ENCODE measurements around the gene FN1.
"Not testable (repeated sequence)": the region's sequence is repeated elsewhere in the genome, so short reads cannot be mapped to it uniquely, and the experiment has no call there.

The FN1 gene

DNA sequence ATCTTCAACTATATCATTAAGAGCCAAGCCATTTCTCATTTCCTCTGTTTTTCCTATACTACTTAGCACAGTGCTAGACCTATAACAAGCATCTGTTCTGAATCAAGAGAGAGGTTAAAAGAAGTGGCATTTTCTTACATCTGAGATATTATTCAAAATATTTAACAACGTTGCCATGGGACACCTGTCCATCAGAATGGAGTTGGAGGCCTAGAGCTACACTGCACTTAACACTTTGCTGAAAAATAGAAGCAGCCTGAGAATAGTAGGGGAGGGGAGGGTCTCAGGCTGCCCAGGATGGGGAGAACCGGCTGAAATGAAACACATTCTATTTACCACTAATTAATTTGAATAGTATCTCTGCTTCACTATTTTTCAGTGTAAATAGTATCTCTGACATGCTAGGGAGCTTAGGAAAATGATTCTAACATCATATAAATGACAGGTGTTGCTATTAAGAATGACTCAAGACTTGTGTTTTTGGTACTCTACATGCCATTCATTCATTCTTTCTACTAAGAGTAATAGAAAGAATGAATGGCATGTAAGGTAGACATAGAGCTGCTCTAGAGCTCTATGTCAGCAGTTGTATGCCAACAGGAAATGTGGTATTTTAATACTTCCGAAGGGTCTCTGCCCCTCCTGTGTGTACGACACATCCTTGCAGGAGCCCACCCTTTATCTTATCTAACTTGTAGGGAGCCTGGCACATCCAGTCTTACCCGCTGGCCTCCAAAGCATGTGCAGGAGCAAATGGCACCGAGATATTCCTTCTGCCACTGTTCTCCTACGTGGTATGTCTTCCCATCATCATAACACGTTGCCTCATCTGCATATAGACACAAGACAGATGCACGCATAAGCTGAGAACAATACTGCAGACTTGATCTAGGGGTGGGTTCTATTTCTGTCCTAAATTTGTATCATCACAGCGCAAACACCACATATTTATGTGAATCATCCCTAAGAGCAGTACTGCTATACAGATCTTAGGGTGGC lies 71.4 kb downstream of the FN1 start:
- no peak overlapping the region for H3K9ac ChIP-seq (ENCODE audit: low read length)
- H3K4me3 ChIP-seq (ENCODE audit: low read length): no peak overlapping the region
- no peaks in the 10 kb centered on the region for H3K27me3 ChIP-seq (ENCODE audit: control insufficient read depth, insufficient read depth, low read length)
- H3K36me3 ChIP-seq (ENCODE audit: control insufficient read depth, low read depth, low read length): peaks cover 43% of the 10 kb centered on the region
- H3K9me3 ChIP-seq (ENCODE audit: control insufficient read depth, low read depth, low read length): no peaks in the 10 kb centered on the region
- no peaks in the 10 kb centered on the region for H3K4me1 ChIP-seq (ENCODE audit: control insufficient read depth, low read depth, low read length)
- H3K27ac ChIP-seq (ENCODE audit: low read length): no peak overlapping the region

DNA sequence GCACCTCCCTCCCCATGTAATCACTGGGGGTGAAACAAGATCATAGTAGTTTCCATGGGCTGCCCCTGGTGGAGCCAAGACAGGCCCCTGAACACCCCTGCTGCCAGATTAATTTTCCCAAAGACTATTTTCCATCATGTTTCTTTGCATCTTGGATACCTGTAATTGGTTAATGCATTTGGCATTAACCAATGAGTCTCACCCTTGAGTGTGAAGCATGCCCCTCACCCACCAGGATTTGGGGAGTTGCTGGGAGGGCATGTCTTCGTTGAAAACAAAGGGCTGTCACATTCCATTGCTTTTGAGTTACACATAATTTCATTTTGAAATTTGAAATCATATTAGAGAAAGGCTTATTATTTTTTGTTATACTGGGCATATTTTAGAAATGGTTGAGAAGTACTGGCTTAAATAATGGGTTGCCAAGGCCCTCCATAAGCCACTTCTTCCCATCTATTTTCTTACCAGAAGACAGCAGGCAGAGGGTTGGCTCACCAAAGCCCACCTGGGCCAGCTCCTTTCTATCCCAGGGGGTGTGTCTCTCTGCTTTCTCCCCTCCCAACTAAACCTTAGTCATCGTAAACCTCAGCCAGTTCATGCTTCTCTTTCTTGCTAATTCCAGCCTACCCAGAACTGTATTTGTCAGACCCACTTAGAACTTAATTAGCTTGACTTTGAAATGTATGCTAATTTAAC lies 72.3 kb downstream of the FN1 start:
- H3K36me3 ChIP-seq (ENCODE audit: control insufficient read depth, low read depth, low read length): peaks cover 43% of the 10 kb centered on the region

DNA sequence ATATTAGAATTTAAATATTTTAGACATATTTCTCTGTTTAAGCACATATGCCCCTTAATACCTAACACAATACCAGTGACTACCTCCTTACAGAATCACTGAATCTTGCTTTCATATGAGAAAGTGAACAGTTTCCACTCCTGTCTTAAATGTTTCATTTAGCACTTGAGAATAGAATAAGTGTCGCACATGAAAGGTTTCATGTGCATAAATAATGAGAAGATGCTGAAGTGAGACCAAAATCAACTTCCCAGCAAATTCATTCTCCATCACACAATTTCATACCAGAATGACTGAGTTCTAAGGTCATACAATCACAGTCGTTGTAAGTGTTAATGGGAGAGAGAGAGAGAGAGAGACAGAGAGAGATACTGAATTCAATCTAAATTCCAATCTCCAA lies 72.8 kb downstream of the FN1 start:
- Histone ChIP-seq H3K4me1 (ENCODE audit: control insufficient read depth, low read depth, low read length) (no peaks in the 10 kb centered on the region), H3K27me3 (ENCODE audit: control insufficient read depth, insufficient read depth, low read length) (no peaks in the 10 kb centered on the region), H3K36me3 (ENCODE audit: control insufficient read depth, low read depth, low read length) (peaks cover 42% of the 10 kb centered on the region), H3K27ac (ENCODE audit: low read length) (no peak overlapping the region), H3K4me3 (ENCODE audit: low read length) (no peak overlapping the region), H3K9ac (ENCODE audit: low read length) (no peak overlapping the region), H3K9me3 (ENCODE audit: control insufficient read depth, low read depth, low read length) (no peaks in the 10 kb centered on the region)

More for the DNA sequence above, 72.3 kb downstream of the FN1 start:
- H3K27ac ChIP-seq (ENCODE audit: low read length): no peak overlapping the region
- no peaks in the 10 kb centered on the region for H3K4me1 ChIP-seq (ENCODE audit: control insufficient read depth, low read depth, low read length)
- H3K4me3 ChIP-seq (ENCODE audit: low read length): no peak overlapping the region
- H3K9me3 ChIP-seq (ENCODE audit: control insufficient read depth, low read depth, low read length): no peaks in the 10 kb centered on the region
- H3K9ac ChIP-seq (ENCODE audit: low read length): no peak overlapping the region
- H3K27me3 ChIP-seq (ENCODE audit: control insufficient read depth, insufficient read depth, low read length): no peaks in the 10 kb centered on the region

DNA sequence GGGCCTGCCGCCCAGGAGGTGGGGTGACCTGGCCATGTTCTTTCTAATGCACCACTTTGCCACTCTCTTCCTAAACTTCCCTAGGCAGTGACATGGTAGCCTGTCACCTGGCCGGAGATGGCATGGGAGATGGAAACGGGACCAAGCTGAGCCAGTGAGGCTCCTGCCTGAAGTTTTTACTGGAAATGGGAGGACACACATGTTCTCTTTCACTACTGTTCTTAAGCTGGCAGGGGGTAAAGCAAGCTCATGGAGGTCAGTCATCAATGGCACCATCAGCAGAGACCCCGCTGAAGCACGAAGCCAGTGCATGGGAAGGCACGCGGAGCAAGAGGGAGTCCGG lies 73.3 kb downstream of the FN1 start:
- Histone ChIP-seq H3K36me3 (ENCODE audit: control insufficient read depth, low read depth, low read length) (peaks cover 37% of the 10 kb centered on the region), H3K9me3 (ENCODE audit: control insufficient read depth, low read depth, low read length) (no peaks in the 10 kb centered on the region)

DNA sequence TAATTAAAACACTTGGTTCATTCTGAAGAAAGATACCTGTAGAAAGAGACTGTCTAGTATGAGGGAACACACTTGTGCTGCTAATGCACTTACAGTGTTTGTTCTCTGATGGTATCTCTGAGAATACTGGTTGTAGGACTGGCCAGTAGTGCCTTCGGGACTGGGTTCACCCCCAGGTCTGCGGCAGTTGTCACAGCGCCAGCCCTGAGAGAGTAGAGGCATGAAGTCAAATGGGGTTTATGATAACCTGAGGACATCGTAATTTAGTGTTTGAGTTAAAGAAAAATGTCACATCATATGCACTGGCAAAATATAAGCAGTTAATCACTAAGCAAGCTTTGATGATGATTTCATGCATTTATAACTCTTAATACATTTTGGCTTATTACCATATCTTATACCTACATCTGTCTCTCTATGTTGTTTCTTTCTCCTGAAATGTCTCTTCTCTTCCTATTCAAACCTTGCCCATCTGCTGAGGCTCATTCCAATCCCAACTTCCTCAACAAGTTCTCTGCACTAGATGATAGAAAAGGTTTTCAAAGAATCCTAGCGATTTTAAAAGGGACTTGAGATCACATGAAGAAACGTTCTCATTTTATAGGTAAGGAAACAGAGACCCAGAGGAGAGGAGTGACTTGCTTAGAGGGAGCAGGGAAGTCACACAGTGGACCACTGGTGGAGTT lies 73.8 kb downstream of the FN1 start:
- Histone ChIP-seq H3K4me3 (ENCODE audit: low read length) (no peak overlapping the region), H3K36me3 (ENCODE audit: control insufficient read depth, low read depth, low read length) (peaks cover 33% of the 10 kb centered on the region), H3K9me3 (ENCODE audit: control insufficient read depth, low read depth, low read length) (no peaks in the 10 kb centered on the region), H3K4me1 (ENCODE audit: control insufficient read depth, low read depth, low read length) (no peaks in the 10 kb centered on the region), H3K9ac (ENCODE audit: low read length) (no peak overlapping the region), H3K27me3 (ENCODE audit: control insufficient read depth, insufficient read depth, low read length) (no peaks in the 10 kb centered on the region), H3K27ac (ENCODE audit: low read length) (no peak overlapping the region)

More for the DNA sequence above, 73.3 kb downstream of the FN1 start:
- H3K4me1 ChIP-seq (ENCODE audit: control insufficient read depth, low read depth, low read length): no peaks in the 10 kb centered on the region
- no peak overlapping the region for H3K4me3 ChIP-seq (ENCODE audit: low read length)
- H3K27me3 ChIP-seq (ENCODE audit: control insufficient read depth, insufficient read depth, low read length): no peaks in the 10 kb centered on the region
- H3K9ac ChIP-seq (ENCODE audit: low read length): no peak overlapping the region
- no peak overlapping the region for H3K27ac ChIP-seq (ENCODE audit: low read length)

DNA sequence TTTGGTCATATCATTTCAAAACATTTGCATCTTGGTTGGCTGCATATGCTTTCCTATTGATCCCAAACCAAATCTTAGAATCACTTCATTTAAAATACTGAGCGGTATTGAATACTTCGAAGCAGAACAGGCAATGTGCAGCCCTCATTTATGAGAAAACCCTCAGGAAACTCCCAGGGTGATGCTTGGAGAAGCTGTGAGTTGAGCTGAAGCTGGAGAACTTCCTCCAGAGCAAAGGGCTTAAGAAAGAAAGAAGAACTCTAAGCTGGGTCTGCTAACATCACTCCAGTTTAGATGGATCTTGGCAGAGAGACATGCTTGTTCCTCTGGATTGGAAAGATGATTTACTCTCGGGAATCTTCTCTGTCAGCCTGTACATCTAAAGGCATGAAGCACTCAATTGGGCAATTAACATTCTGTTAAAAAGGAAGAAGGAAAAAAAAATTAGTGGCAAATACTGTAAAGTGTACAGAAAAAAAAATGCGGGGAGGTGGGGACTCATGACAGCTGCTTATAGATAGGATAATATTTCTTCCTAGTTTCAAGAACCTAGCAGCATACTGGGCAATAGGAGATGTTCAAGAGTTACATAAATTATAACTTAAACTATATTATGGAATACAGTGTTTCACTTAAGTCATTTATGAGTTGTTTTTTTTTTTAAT lies 74.5 kb downstream of the FN1 start:
- Histone ChIP-seq H3K27ac (ENCODE audit: low read length) (no peak overlapping the region), H3K9me3 (ENCODE audit: control insufficient read depth, low read depth, low read length) (no peaks in the 10 kb centered on the region), H3K4me1 (ENCODE audit: control insufficient read depth, low read depth, low read length) (no peaks in the 10 kb centered on the region), H3K4me3 (ENCODE audit: low read length) (no peak overlapping the region), H3K9ac (ENCODE audit: low read length) (no peak overlapping the region), H3K27me3 (ENCODE audit: control insufficient read depth, insufficient read depth, low read length) (no peaks in the 10 kb centered on the region), H3K36me3 (ENCODE audit: control insufficient read depth, low read depth, low read length) (peaks cover 26% of the 10 kb centered on the region)

DNA sequence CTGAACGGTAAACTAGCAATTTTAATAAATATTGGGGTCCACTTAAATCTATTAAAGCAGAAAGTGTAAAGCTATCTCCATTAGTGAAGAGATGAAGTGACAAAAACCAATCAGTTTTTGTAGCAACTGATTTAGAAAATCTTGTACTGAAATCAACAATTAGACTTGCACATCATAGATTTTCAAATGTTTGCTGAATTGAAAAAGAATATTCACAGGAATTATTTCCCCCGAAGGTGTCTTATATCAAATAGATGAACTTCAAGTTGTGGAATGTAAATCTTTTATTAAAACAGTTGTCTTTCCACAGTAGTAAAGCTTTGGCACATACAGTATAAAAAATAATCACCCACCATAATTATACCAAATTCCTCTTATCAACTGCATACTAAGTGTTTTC lies 75.3 kb downstream of the FN1 start:
- Histone ChIP-seq H3K9me3 (ENCODE audit: control insufficient read depth, low read depth, low read length) (no peaks in the 10 kb centered on the region), H3K4me3 (ENCODE audit: low read length) (no peak overlapping the region), H3K4me1 (ENCODE audit: control insufficient read depth, low read depth, low read length) (no peaks in the 10 kb centered on the region), H3K27me3 (ENCODE audit: control insufficient read depth, insufficient read depth, low read length) (no peaks in the 10 kb centered on the region), H3K36me3 (ENCODE audit: control insufficient read depth, low read depth, low read length) (peaks cover 24% of the 10 kb centered on the region), H3K9ac (ENCODE audit: low read length) (no peak overlapping the region), H3K27ac (ENCODE audit: low read length) (no peak overlapping the region)

DNA sequence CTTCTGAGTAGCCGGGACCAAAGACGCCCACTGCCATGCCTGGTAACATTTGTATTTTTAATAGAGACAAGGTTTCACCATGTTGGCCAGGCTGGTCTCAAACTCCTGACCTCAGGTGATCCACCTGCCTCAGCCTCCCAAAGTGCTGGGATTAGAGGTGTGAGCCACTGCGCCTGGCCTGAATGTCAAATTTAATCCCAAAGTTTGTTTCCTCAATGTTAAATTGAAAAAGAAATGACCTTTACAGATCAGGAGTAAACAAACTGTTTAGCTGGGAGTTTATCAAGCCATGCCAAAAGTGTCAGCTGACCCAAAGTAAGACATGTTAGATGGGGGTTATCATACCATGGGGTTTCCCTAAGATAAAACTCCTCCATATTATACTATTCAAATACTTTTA lies 75.8 kb downstream of the FN1 start:
- H3K36me3 ChIP-seq (ENCODE audit: control insufficient read depth, low read depth, low read length): peaks cover 19% of the 10 kb centered on the region

DNA sequence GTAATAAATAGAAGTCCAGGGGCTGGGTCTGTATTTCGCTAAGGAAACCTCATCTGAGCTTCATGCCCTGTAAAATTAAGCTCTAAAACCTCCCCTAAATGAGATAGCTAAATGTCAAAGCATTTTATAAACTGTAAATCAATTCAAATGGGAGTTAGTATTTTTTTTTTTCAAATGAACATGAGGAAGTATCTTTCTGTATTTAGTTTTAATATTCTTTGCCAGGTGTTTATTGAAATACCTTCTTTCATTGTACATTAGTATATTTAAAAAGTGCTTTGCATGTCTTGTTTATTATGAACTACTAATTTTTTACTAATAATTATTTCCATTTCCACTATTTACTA lies 76.3 kb downstream of the FN1 start:
- Histone ChIP-seq H3K36me3 (ENCODE audit: control insufficient read depth, low read depth, low read length) (peaks cover 15% of the 10 kb centered on the region), H3K4me1 (ENCODE audit: control insufficient read depth, low read depth, low read length) (no peaks in the 10 kb centered on the region), H3K9me3 (ENCODE audit: control insufficient read depth, low read depth, low read length) (no peaks in the 10 kb centered on the region), H3K27me3 (ENCODE audit: control insufficient read depth, insufficient read depth, low read length) (no peaks in the 10 kb centered on the region), H3K9ac (ENCODE audit: low read length) (no peak overlapping the region), H3K27ac (ENCODE audit: low read length) (no peak overlapping the region), H3K4me3 (ENCODE audit: low read length) (no peak overlapping the region)

More for the DNA sequence above, 75.8 kb downstream of the FN1 start:
- not testable (repeated sequence) for H3K9me3 ChIP-seq (ENCODE audit: control insufficient read depth, low read depth, low read length); H3K9ac ChIP-seq (ENCODE audit: low read length); H3K4me1 ChIP-seq (ENCODE audit: control insufficient read depth, low read depth, low read length); H3K27ac ChIP-seq (ENCODE audit: low read length); H3K4me3 ChIP-seq (ENCODE audit: low read length); H3K27me3 ChIP-seq (ENCODE audit: control insufficient read depth, insufficient read depth, low read length)

DNA sequence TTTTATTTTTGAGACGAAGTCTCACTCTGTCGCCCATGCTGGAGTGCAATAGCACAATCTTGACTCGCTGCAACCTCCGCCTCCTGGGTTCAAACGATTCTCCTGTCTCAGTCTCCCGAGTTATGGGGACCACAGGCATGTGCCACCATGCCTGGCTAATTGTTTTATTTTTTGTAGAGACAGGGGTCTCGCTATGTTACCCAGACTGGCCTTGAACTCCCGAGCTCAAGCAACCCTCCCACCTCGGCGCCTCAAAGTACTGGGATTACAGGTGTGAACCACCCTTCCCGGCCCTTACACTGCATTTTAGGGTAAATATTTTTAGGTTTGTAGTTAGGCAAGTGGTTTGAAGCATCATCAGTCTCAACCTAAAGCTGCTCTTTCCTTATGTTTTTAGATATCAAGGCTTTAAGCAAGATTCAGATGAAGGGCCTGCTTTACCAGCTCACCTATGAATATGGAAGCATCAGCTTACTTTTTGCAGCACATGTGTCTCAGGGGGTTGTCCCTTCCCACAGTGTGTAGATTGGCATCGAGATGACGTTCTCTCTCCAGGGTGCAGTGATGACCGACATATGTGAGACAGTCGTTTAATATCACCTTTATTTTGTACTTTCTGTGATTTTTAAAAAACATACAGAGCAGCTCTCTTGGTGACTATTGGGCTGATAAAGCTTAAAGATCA lies 76.8 kb downstream of the FN1 start:
- H3K27me3 ChIP-seq (ENCODE audit: control insufficient read depth, insufficient read depth, low read length): no peaks in the 10 kb centered on the region
- no peak overlapping the region for H3K4me3 ChIP-seq (ENCODE audit: low read length)
- peaks cover 15% of the 10 kb centered on the region for H3K36me3 ChIP-seq (ENCODE audit: control insufficient read depth, low read depth, low read length)
- H3K27ac ChIP-seq (ENCODE audit: low read length): no peak overlapping the region
- H3K9me3 ChIP-seq (ENCODE audit: control insufficient read depth, low read depth, low read length): no peaks in the 10 kb centered on the region
- no peak overlapping the region for H3K9ac ChIP-seq (ENCODE audit: low read length)
- H3K4me1 ChIP-seq (ENCODE audit: control insufficient read depth, low read depth, low read length): no peaks in the 10 kb centered on the region
